MCF 10A (cell line): ENCODE data around the gene MRFAP1L1. TPM values are rescaled to one million over a fixed set of nuclear protein-coding genes. Genes with fewer than 3 reads are reported as not detected.

Experiments
- BruUV-seq: library from RNA; stranded (reverse); fragments of 400-500 nt; replicated peaks from 2 replicates; lab custom pipeline; 2021; lab: Mats Ljungman, UMichigan
- CTCF ChIA-PET: fragments of 300-600 bp; sonication (Branson Sonifier 250); formaldehyde crosslinking; extraction: SDS; loops from one replicate; lab custom pipeline; 2021; ENCODE audit warnings: antibody characterized with exemption, inconsistent platforms; lab: Yijun Ruan, JAX
- POLR2A ChIA-PET: fragments of 300-600, 350-650 bp; sonication (Branson Sonifier 250); formaldehyde crosslinking; extraction: SDS; loops from one replicate; lab custom pipeline; 2020; ENCODE audit warnings: antibody characterized with exemption, inconsistent platforms; lab: Yijun Ruan, JAX
- DNase-seq: peaks from one replicate; pipeline ENCODE4 v3.0.0-alpha.2; 2018; ENCODE audit not compliant: unreplicated experiment
- H3K27ac Mint-ChIP-seq: one replicate; pipeline ENCODE4 v1.8.0; 2022; ENCODE audit warnings: mild to moderate bottlenecking, low read depth, mixed read lengths; ENCODE audit not compliant: unreplicated experiment
- H3K27me3 Mint-ChIP-seq: one replicate; pipeline ENCODE4 v1.8.0; 2022; ENCODE audit warnings: mixed read lengths; ENCODE audit not compliant: insufficient read depth, unreplicated experiment
- H3K36me3 Mint-ChIP-seq: one replicate; pipeline ENCODE4 v1.8.0; 2022; ENCODE audit warnings: mild to moderate bottlenecking, moderate library complexity, mixed read lengths; ENCODE audit not compliant: insufficient read depth, unreplicated experiment
- H3K4me1 Mint-ChIP-seq: one replicate; pipeline ENCODE4 v1.8.0; 2022; ENCODE audit warnings: mixed read lengths; ENCODE audit not compliant: insufficient read depth, unreplicated experiment
- H3K4me3 Mint-ChIP-seq: one replicate; pipeline ENCODE4 v1.8.0; 2022; ENCODE audit warnings: mild to moderate bottlenecking, moderate library complexity, mixed read lengths; ENCODE audit not compliant: unreplicated experiment
- H3K9me3 Mint-ChIP-seq: one replicate; pipeline ENCODE4 v1.8.0; 2022; ENCODE audit warnings: mixed read lengths; ENCODE audit not compliant: unreplicated experiment
- CTCF ChIP-seq: fragments of 200-600 bp; IDR thresholded peaks from one replicate; pipeline ENCODE4 v1.8.0; 2022; ENCODE audit warnings: antibody characterized with exemption, mild to moderate bottlenecking; ENCODE audit not compliant: unreplicated experiment
- intact Hi-C: fragments of 100-400 bp; cut with micrococcal nuclease; formaldehyde crosslinking; loops from 2 replicates; pipeline ENCODE4 v1.14.1; 2022
- total RNA-seq: library from RNA; stranded (reverse); gene quantifications from 2 replicates; pipeline ENCODE4 v1.2.3, GENCODE V29; 2022

Gene MRFAP1L1
- total RNA-seq, 1 experiment from 2014 or later, result 42.5 TPM

- Mint-ChIP-seq H3K27me3 (no peaks in the 10 kb centered on the region), H3K9me3 (no peaks in the 10 kb centered on the region), H3K4me1 (peaks cover 17% of the 10 kb centered on the region), H3K36me3 (peaks cover 9% of the 10 kb centered on the region), H3K27ac (peak overlapping the region; percentile 81), H3K4me3 (peak overlapping the region; percentile 80)
- CTCF ChIA-PET, result interaction anchor here (0.7 to 11.2 kb wide), 3 partner anchors 41 to 168 kb away, joined by 3 to 208 read pairs (median 5); no protein-coding TSS in a partner anchor
- POLR2A ChIA-PET, result interaction anchor here (0.6 to 6.6 kb wide), 14 partner anchors 7 to 353 kb away, joined by 3 to 76 read pairs (median 5); partner anchors contain the start of genes GRPEL1, MRFAP1 and MRFAP1L1
- no peak for DNase-seq
- intact Hi-C loops, result loop anchor here (1.0 to 5.0 kb wide), 2 partner anchors 41 to 272 kb away; a partner anchor contains a TSS
- no TSS peak for BruUV-seq
- TF ChIP-seq CTCF, result no peak
Measured at GRCh38 chr4:6715704-6716017, 6.0 kb upstream of the MRFAP1L1 start.

GRCh38 chr4:6714954-6715353 is 5.3 kb upstream of the MRFAP1L1 start:
- Mint-ChIP-seq H3K4me3 (no peak overlapping the region), H3K9me3 (no peaks in the 10 kb centered on the region), H3K27me3 (no peaks in the 10 kb centered on the region), H3K27ac (no peak overlapping the region), H3K4me1 (peaks cover 13% of the 10 kb centered on the region), H3K36me3 (peaks cover 9% of the 10 kb centered on the region)
- BruUV-seq, result no TSS peak
- TF ChIP-seq CTCF, result no peak
- ChIA-PET POLR2A (interaction anchor here (1.3 to 6.6 kb wide), 6 partner anchors 6 to 353 kb away, joined by 3 to 76 read pairs (median 20); partner anchors contain the start of genes GRPEL1, MRFAP1 and MRFAP1L1), CTCF (interaction anchor here (0.6 to 11.2 kb wide), 2 partner anchors 8 to 161 kb away, joined by 7 to 208 read pairs; no protein-coding TSS in a partner anchor)
- intact Hi-C loops, result loop anchor here (5.0 kb wide), 1 partner anchor 272 kb away; no protein-coding TSS in a partner anchor
- no peak for DNase-seq

GRCh38 chr4:6710996-6711395 is 1.3 kb upstream of the MRFAP1L1 start:
- no TSS peak for BruUV-seq
- H3K4me1 Mint-ChIP-seq, result peaks cover 34% of the 10 kb centered on the region
- no peaks in the 10 kb centered on the region for H3K27me3 Mint-ChIP-seq
- H3K27ac Mint-ChIP-seq, result no peak overlapping the region
- peaks cover 33% of the 10 kb centered on the region for H3K36me3 Mint-ChIP-seq
- no peak overlapping the region for H3K4me3 Mint-ChIP-seq
- no peaks in the 10 kb centered on the region for H3K9me3 Mint-ChIP-seq
- ChIA-PET CTCF (interaction anchor here (0.6 kb wide), 2 partner anchors 94 to 375 kb away, joined by 3 read pairs; no protein-coding TSS in a partner anchor), POLR2A (interaction anchor here (0.8 to 8.0 kb wide), 5 partner anchors 9 to 119 kb away, joined by 3 to 101 read pairs (median 47); partner anchors contain the start of genes MRFAP1 and S100P)
- TF ChIP-seq CTCF, result no peak
- no peak for DNase-seq
- intact Hi-C loops, result no loop called here

GRCh38 chr4:6710282-6710681 is 617 bp upstream of the MRFAP1L1 start:
- Mint-ChIP-seq H3K4me3 (peak overlapping the region; percentile 98), H3K27me3 (no peaks in the 10 kb centered on the region), H3K4me1 (peaks cover 38% of the 10 kb centered on the region), H3K36me3 (peaks cover 36% of the 10 kb centered on the region), H3K9me3 (no peaks in the 10 kb centered on the region), H3K27ac (peak overlapping the region; percentile 98)
- ChIA-PET CTCF (interaction anchor here (0.6 to 1.5 kb wide), 3 partner anchors 9 to 52 kb away, joined by 3 to 4 read pairs (median 3); no protein-coding TSS in a partner anchor), POLR2A (interaction anchor here (0.7 to 8.0 kb wide), 20 partner anchors 7 to 277 kb away, joined by 3 to 101 read pairs (median 4); partner anchors contain the start of genes BLOC1S4, MRFAP1 and S100P)
- DNase-seq, result no peak
- TSS peak; percentile 62 for BruUV-seq
- intact Hi-C loops, result no loop called here
- no peak for TF ChIP-seq CTCF
